ENCODE data around the gene NNAT.
A peak's percentile ranks its signal among the peaks of the same experiment; 100 is the strongest.
"Not testable (repeated sequence)": the region's sequence is repeated elsewhere in the genome, so short reads cannot be mapped to it uniquely, and the experiment has no call there.

Gene NNAT

GRCh38 chr20:37540001-37540400 lies 19.0 kb downstream of the NNAT start:
- Mint-ChIP-seq H3K4me3 (no peak overlapping the region), H3K4me1 (peaks cover 7% of the 10 kb centered on the region), H3K27ac (no peak overlapping the region), H3K9me3 (no peaks in the 10 kb centered on the region), H3K36me3 (no peaks in the 10 kb centered on the region), H3K27me3 (peaks cover 10% of the 10 kb centered on the region)
- no peak for ATAC-seq

DNA sequence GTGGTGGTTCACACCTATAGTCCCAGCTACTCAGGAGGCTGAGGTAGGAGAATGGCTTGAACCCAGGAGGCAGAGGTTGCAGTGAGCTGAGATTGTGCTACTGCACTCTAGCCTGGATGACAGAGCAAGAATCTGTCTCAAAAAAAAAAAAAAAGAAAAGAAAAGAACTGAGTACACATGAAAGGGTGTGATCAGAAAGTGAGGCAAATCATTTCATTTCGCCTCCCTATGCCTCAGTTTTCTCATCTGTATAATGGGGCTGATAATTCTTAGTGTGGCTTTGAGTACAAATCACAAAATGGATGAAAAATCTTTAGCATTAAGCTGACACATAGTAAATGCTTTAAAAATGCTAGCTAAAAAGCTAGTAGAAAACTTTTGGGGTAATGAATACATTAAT lies 19.8 kb downstream of the NNAT start:
- not testable (repeated sequence) for H3K36me3 Mint-ChIP-seq, H3K27ac Mint-ChIP-seq, H3K4me3 Mint-ChIP-seq, ATAC-seq, H3K4me1 Mint-ChIP-seq, H3K9me3 Mint-ChIP-seq
- H3K27me3 Mint-ChIP-seq = peaks cover 15% of the 10 kb centered on the region

GRCh38 chr20:37541326-37541725 lies 20.3 kb downstream of the NNAT start:
- Mint-ChIP-seq H3K36me3 (no peaks in the 10 kb centered on the region), H3K9me3 (no peaks in the 10 kb centered on the region), H3K4me3 (no peak overlapping the region), H3K27me3 (peaks cover 20% of the 10 kb centered on the region), H3K27ac (no peak overlapping the region), H3K4me1 (no peaks in the 10 kb centered on the region)
- no peak for ATAC-seq

- Mint-ChIP-seq H3K27me3 (peaks cover 30% of the 10 kb centered on the region), H3K27ac (no peak overlapping the region), H3K4me1 (no peaks in the 10 kb centered on the region), H3K9me3 (no peaks in the 10 kb centered on the region), H3K36me3 (no peaks in the 10 kb centered on the region), H3K4me3 (no peak overlapping the region)
- no peak for ATAC-seq
Observed at GRCh38 chr20:37542281-37542680, 21.2 kb downstream of the NNAT start.

- peaks cover 4% of the 10 kb centered on the region for H3K4me1 Mint-ChIP-seq
- H3K27ac Mint-ChIP-seq = no peak overlapping the region
- no peaks in the 10 kb centered on the region for H3K36me3 Mint-ChIP-seq
- H3K27me3 Mint-ChIP-seq = peaks cover 20% of the 10 kb centered on the region
- H3K4me3 Mint-ChIP-seq = no peak overlapping the region
- no peak for ATAC-seq
- no peaks in the 10 kb centered on the region for H3K9me3 Mint-ChIP-seq
Observed at GRCh38 chr20:37543828-37544227, 22.8 kb downstream of the NNAT start.

DNA sequence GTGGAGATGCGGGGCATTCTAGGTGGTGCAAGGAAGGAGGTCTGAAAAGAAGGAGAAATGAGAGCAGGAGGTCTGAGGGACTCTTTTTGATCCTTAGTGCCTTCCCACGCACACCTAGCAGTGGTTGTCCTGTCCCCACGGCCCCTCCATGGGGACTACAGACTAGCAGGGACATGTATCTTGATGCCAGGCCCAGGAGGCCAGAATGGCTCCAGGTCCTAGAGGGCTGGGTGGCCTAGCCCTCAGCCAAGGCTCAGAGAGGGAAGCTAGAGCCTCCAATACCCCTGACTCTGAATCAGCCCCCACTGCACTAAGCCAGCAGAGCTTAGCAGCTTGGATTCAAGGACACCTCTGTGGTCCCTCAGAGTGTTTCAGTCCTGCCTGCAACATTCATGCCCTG lies 23.3 kb downstream of the NNAT start:
- Mint-ChIP-seq H3K27ac (no peak overlapping the region), H3K9me3 (peaks cover under 1% of the 10 kb centered on the region), H3K27me3 (peaks cover 20% of the 10 kb centered on the region), H3K4me1 (peaks cover 4% of the 10 kb centered on the region), H3K4me3 (no peak overlapping the region), H3K36me3 (no peaks in the 10 kb centered on the region)
- no peak for ATAC-seq

- H3K27me3 Mint-ChIP-seq = peaks cover 20% of the 10 kb centered on the region
- H3K36me3 Mint-ChIP-seq = no peaks in the 10 kb centered on the region
- no peak overlapping the region for H3K27ac Mint-ChIP-seq
- no peak overlapping the region for H3K4me3 Mint-ChIP-seq
- H3K9me3 Mint-ChIP-seq = peaks cover 5% of the 10 kb centered on the region
- peaks cover 4% of the 10 kb centered on the region for H3K4me1 Mint-ChIP-seq
- no peak for ATAC-seq
Observed at GRCh38 chr20:37545516-37545915, 24.5 kb downstream of the NNAT start.

DNA sequence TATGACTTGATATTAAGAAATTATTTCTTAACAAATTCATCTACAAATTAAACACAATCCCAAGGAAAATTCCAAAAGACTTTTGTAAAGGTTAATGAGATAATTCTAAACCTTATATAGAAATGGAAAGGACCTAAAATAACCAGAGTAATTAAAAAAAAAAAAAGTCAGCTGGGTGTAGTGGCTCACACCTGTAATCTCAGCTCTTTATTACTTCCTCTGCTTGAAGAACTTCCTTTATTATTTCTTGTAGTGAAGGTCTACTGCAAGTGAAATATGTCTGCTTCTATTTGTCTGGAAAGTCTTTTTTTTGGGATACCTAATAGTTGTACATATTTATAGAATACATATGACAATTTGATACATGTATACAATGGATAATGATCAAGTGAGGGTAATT lies 26.9 kb downstream of the NNAT start:
- no peak overlapping the region for H3K27ac Mint-ChIP-seq
- no peaks in the 10 kb centered on the region for H3K36me3 Mint-ChIP-seq
- peaks cover 5% of the 10 kb centered on the region for H3K9me3 Mint-ChIP-seq
- H3K27me3 Mint-ChIP-seq = peaks cover 38% of the 10 kb centered on the region
- ATAC-seq = no peak
- H3K4me3 Mint-ChIP-seq = no peak overlapping the region
- peaks cover 4% of the 10 kb centered on the region for H3K4me1 Mint-ChIP-seq

- H3K9me3 Mint-ChIP-seq, H3K36me3 Mint-ChIP-seq, H3K4me3 Mint-ChIP-seq, ATAC-seq, H3K4me1 Mint-ChIP-seq, H3K27ac Mint-ChIP-seq: not testable (repeated sequence)
- peaks cover 39% of the 10 kb centered on the region for H3K27me3 Mint-ChIP-seq
Observed at GRCh38 chr20:37550101-37550920, 29.3 kb downstream of the NNAT start.

GRCh38 chr20:37551660-37552059 lies 30.6 kb downstream of the NNAT start:
- peaks cover 31% of the 10 kb centered on the region for H3K27me3 Mint-ChIP-seq
- not testable (repeated sequence) for ATAC-seq, H3K27ac Mint-ChIP-seq, H3K4me3 Mint-ChIP-seq, H3K36me3 Mint-ChIP-seq, H3K4me1 Mint-ChIP-seq, H3K9me3 Mint-ChIP-seq

DNA sequence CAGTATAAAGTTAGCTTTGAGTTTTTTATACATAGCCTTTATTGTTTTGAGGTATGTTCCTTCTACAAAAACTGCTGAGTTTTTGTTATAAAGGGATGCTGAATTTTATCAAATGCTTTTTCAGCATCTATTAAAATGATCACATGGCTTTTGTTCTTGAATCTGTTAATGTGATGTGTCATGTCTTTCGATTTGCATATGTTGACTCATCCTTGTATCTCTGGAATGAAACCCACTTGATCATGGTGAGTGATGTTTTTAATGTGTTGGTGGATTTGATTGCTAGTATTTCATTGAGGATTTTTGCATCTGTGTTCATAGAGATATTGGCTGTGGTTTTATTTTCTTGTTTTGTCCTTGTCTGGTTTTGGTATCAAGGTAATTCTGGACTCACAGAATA lies 31.4 kb downstream of the NNAT start:
- H3K4me3 Mint-ChIP-seq = no peak overlapping the region
- H3K27me3 Mint-ChIP-seq = peaks cover 31% of the 10 kb centered on the region
- peaks cover 5% of the 10 kb centered on the region for H3K9me3 Mint-ChIP-seq
- no peaks in the 10 kb centered on the region for H3K36me3 Mint-ChIP-seq
- H3K27ac Mint-ChIP-seq = no peak overlapping the region
- no peak for ATAC-seq
- H3K4me1 Mint-ChIP-seq = peaks cover 4% of the 10 kb centered on the region

GRCh38 chr20:37554721-37555298 lies 33.8 kb downstream of the NNAT start:
- H3K9me3 Mint-ChIP-seq, ATAC-seq, H3K4me1 Mint-ChIP-seq, H3K27ac Mint-ChIP-seq, H3K36me3 Mint-ChIP-seq, H3K4me3 Mint-ChIP-seq: not testable (repeated sequence)
- peaks cover 34% of the 10 kb centered on the region for H3K27me3 Mint-ChIP-seq

- no peak overlapping the region for H3K27ac Mint-ChIP-seq
- H3K4me1 Mint-ChIP-seq = no peaks in the 10 kb centered on the region
- ATAC-seq = no peak
- H3K27me3 Mint-ChIP-seq = peaks cover 33% of the 10 kb centered on the region
- H3K9me3 Mint-ChIP-seq = no peaks in the 10 kb centered on the region
- no peaks in the 10 kb centered on the region for H3K36me3 Mint-ChIP-seq
- no peak overlapping the region for H3K4me3 Mint-ChIP-seq
Observed at GRCh38 chr20:37556538-37556937, 35.5 kb downstream of the NNAT start.

GRCh38 chr20:37558306-37558705 lies 37.3 kb downstream of the NNAT start:
- no peak overlapping the region for H3K4me3 Mint-ChIP-seq
- no peaks in the 10 kb centered on the region for H3K36me3 Mint-ChIP-seq
- no peaks in the 10 kb centered on the region for H3K9me3 Mint-ChIP-seq
- H3K27me3 Mint-ChIP-seq = peaks cover 30% of the 10 kb centered on the region
- H3K4me1 Mint-ChIP-seq = no peaks in the 10 kb centered on the region
- H3K27ac Mint-ChIP-seq = no peak overlapping the region
- ATAC-seq = no peak

- H3K4me1 Mint-ChIP-seq = no peaks in the 10 kb centered on the region
- H3K27ac Mint-ChIP-seq = no peak overlapping the region
- H3K9me3 Mint-ChIP-seq = no peaks in the 10 kb centered on the region
- H3K27me3 Mint-ChIP-seq = peaks cover 33% of the 10 kb centered on the region
- no peaks in the 10 kb centered on the region for H3K36me3 Mint-ChIP-seq
- no peak overlapping the region for H3K4me3 Mint-ChIP-seq
- ATAC-seq = peak; percentile 12
Observed at GRCh38 chr20:37558779-37559178, 37.7 kb downstream of the NNAT start.

GRCh38 chr20:37559312-37560027 lies 38.4 kb downstream of the NNAT start:
- Mint-ChIP-seq H3K4me1 (no peaks in the 10 kb centered on the region), H3K36me3 (no peaks in the 10 kb centered on the region), H3K9me3 (no peaks in the 10 kb centered on the region), H3K4me3 (no peak overlapping the region), H3K27me3 (peaks cover 40% of the 10 kb centered on the region), H3K27ac (no peak overlapping the region)
- ATAC-seq = no peak

Data from stimulated activated memory B cell treated with anti-CD40 and anti-IgM and Interleukin-4, amounts not matched to agents 10 μg/mL and 1 μg/mL and 100 μg/mL, for 72 hours (primary cell).